HCT116 (cell line): Measurements from ENCODE around the gene ABCA3. TPM values are rescaled to one million over a fixed set of nuclear protein-coding genes. Genes with fewer than 3 reads are reported as not detected.

ENCODE experiments used
- ATAC-seq: fragments of 200-7000 bp; cut with Tn5 transposase; 2 replicates; pipeline ENCODE4 v1.9.1; 2020; ENCODE audit warnings: mild to moderate bottlenecking, moderate library complexity
- BruUV-seq: library from RNA; stranded (reverse); fragments of 400-500 nt; replicated peaks from 2 replicates; lab custom pipeline; 2021; lab: Mats Ljungman, UMichigan
- CTCF ChIA-PET: fragments of 300-600 bp; sonication (Branson Sonifier 250); formaldehyde crosslinking; loops from one replicate; lab custom pipeline; 2021; ENCODE audit warnings: antibody characterized with exemption; lab: Charles Lee
- POLR2A ChIA-PET: fragments of 300-600, 350-600 bp; sonication (Branson Sonifier 250); formaldehyde crosslinking; loops from one replicate; lab custom pipeline; 2021; ENCODE audit warnings: antibody characterized with exemption; lab: Charles Lee
- RAD21 ChIA-PET, 2 experiments: fragments of 300-600 bp; sonication (Branson Sonifier 250); formaldehyde crosslinking; loops; one replicate each; lab custom pipeline; 2023; ENCODE audit warnings: low total read pairs in 2 of 2; ENCODE audit not compliant: uncharacterized antibody in 2 of 2, unreplicated experiment in 2 of 2, low non-redundant PET in 1 of 2; lab: Charles Lee
- DNase-seq: peaks from one replicate; pipeline ENCODE4 v3.0.0-alpha.2; 2010; ENCODE audit warnings: low read depth, low spot score
- H2AFZ ChIP-seq: fragments of 200-600 bp; shearing (Covaris generic), sonication (generic); 2 replicates; pipeline ENCODE4 v1.6.1; 2017; ENCODE audit warnings: low read depth, mixed run types, mixed read lengths, antibody characterized with exemption, low read length; ENCODE audit not compliant: poor library complexity, severe bottlenecking
- H3K27ac ChIP-seq: 2 replicates; pipeline ENCODE4 v1.5.1; 2012; ENCODE audit warnings: low read depth, low read length
- H3K27me3 ChIP-seq: fragments of 200-600 bp; sonication (generic); 2 replicates; pipeline ENCODE4 v1.6.1; 2016; ENCODE audit warnings: mixed run types, low read length, mixed read lengths; ENCODE audit not compliant: insufficient read depth
- H3K36me3 ChIP-seq, 2 experiments: fragments of 200-500 bp in 1 of 2; fragments of 200-600 bp in 1 of 2; sonication (Bioruptor generic) in 1 of 2; sonication (generic) in 1 of 2; 2 replicates each; pipeline versions ENCODE4 v1.5.1 to v1.6.1; 2014 to 2016; ENCODE audit warnings: low read length in 2 of 2, inconsistent platforms in 1 of 2, mixed read lengths in 1 of 2, mixed run types in 1 of 2; ENCODE audit not compliant: insufficient read depth in 2 of 2, control insufficient read depth in 1 of 2
- H3K4me1 ChIP-seq, 2 experiments: fragments of 200-600 bp in 1 of 2; sonication (generic) in 1 of 2; 2 replicates each; pipeline versions ENCODE4 v1.5.1 to v1.6.1; 2012 to 2017; ENCODE audit warnings: low read length in 2 of 2, inconsistent platforms in 1 of 2, mild to moderate bottlenecking in 1 of 2, mixed read lengths in 1 of 2, mixed run types in 1 of 2, moderate library complexity in 1 of 2; ENCODE audit not compliant: insufficient read depth in 2 of 2, control insufficient read depth in 1 of 2
- H3K4me2 ChIP-seq: fragments of 200-600 bp; sonication (generic); 2 replicates; pipeline ENCODE4 v1.6.1; 2017; ENCODE audit warnings: mixed run types, low read length, mixed read lengths
- H3K4me3 ChIP-seq, 2 experiments: fragments of 200-600 bp in 1 of 2; sonication (generic) in 1 of 2; replicated peaks in 1 of 2; 2 replicates each; pipeline ENCODE4 v1.5.1; 2011 to 2016; ENCODE audit warnings: low read length in 2 of 2, control low read depth in 1 of 2, low read depth in 1 of 2, mild to moderate bottlenecking in 1 of 2, mixed read lengths in 1 of 2, mixed run types in 1 of 2
- H3K79me2 ChIP-seq: fragments of 200-600 bp; sonication (generic); 2 replicates; pipeline ENCODE4 v1.6.1; 2017; ENCODE audit warnings: mild to moderate bottlenecking, mixed run types, low read length, moderate library complexity, mixed read lengths; ENCODE audit not compliant: insufficient read depth
- H3K9ac ChIP-seq: fragments of 200-600 bp; sonication (generic); 2 replicates; pipeline ENCODE4 v1.6.1; 2016; ENCODE audit warnings: low read length, mixed read lengths
- H3K9me2 ChIP-seq: fragments of 200-600 bp; sonication (generic), shearing (Covaris generic); 2 replicates; pipeline ENCODE4 v1.6.1; 2017; ENCODE audit warnings: mixed run types, mild to moderate bottlenecking, moderate library complexity; ENCODE audit not compliant: insufficient read depth
- H3K9me3 ChIP-seq, 2 experiments: fragments of 200-500 bp in 1 of 2; fragments of 200-600 bp in 1 of 2; sonication (Bioruptor generic) in 1 of 2; sonication (generic) in 1 of 2; 2 replicates each; pipeline ENCODE4 v1.6.1; 2014 to 2017; ENCODE audit warnings: low read length in 2 of 2, mixed read lengths in 2 of 2, inconsistent platforms in 1 of 2, low read depth in 1 of 2, mild to moderate bottlenecking in 1 of 2, mixed run types in 1 of 2, moderate library complexity in 1 of 2; ENCODE audit not compliant: control insufficient read depth in 1 of 2, insufficient read depth in 1 of 2
- H4K20me1 ChIP-seq: fragments of 200-600 bp; sonication (generic), shearing (Covaris generic); 2 replicates; pipeline ENCODE4 v1.6.1; 2017; ENCODE audit warnings: mixed run types, mild to moderate bottlenecking, moderate library complexity; ENCODE audit not compliant: insufficient read depth
- CBX3 ChIP-seq: IDR thresholded peaks from 2 replicates; pipeline ENCODE4 v1.6.1; 2012; ENCODE audit warnings: low read depth
- CEBPB ChIP-seq: IDR thresholded peaks from 2 replicates; pipeline ENCODE4 v1.6.1; 2012; ENCODE audit warnings: low read depth
- EGR1 ChIP-seq: IDR thresholded peaks from 2 replicates; pipeline ENCODE4 v1.6.1; 2012; ENCODE audit warnings: low read depth
- FOSL1 ChIP-seq: IDR thresholded peaks from 2 replicates; pipeline ENCODE4 v1.6.1; 2012; ENCODE audit warnings: low read depth
- JUND ChIP-seq: IDR thresholded peaks from 2 replicates; pipeline ENCODE4 v1.6.1; 2012
- POLR2A ChIP-seq: IDR thresholded peaks from 2 replicates; pipeline ENCODE4 v1.7.0; 2011; ENCODE audit warnings: borderline replicate concordance; ENCODE audit not compliant: insufficient read depth, insufficient read length; ENCODE audit errors: extremely low read depth
- REST ChIP-seq: IDR thresholded peaks from 2 replicates; pipeline ENCODE4 v1.6.1; 2012; ENCODE audit warnings: low read depth
- SIN3A ChIP-seq: IDR thresholded peaks from 2 replicates; pipeline ENCODE4 v1.6.1; 2012; ENCODE audit warnings: low read depth
- YY1 ChIP-seq: IDR thresholded peaks from 2 replicates; pipeline ENCODE4 v1.6.1; 2011; ENCODE audit warnings: low read length, low read depth, moderate library complexity, mild to moderate bottlenecking; ENCODE audit not compliant: insufficient replicate concordance; ENCODE audit errors: extremely low read depth
- ZBTB33 ChIP-seq: IDR thresholded peaks from 2 replicates; pipeline ENCODE4 v1.6.1; 2011; ENCODE audit warnings: mild to moderate bottlenecking, low read length, moderate library complexity; ENCODE audit not compliant: insufficient replicate concordance; ENCODE audit errors: extremely low read depth
- ZNF274 ChIP-seq: fragments of 200-500 bp; sonication (Bioruptor generic); IDR thresholded peaks from 2 replicates; pipeline ENCODE4 v1.6.1; 2014; ENCODE audit warnings: mild to moderate bottlenecking, low read depth, low read length, inconsistent platforms
- intact Hi-C: fragments of 100-400 bp; cut with micrococcal nuclease; formaldehyde crosslinking; loops from 2 replicates; pipeline ENCODE4 v1.10.0; 2022
- total RNA-seq: library from RNA; stranded (reverse); gene quantifications from one replicate; pipeline ENCODE4 v1.2.1, GENCODE V29; 2021; ENCODE audit not compliant: unreplicated experiment
- TF ChIP-seq, protein P1 (sequence below): IDR thresholded peaks from 2 replicates; pipeline ENCODE4 v1.6.1; 2012

The ABCA3 gene
- total RNA-seq, 1 experiment from 2014 or later: 5.4 TPM

DNA sequence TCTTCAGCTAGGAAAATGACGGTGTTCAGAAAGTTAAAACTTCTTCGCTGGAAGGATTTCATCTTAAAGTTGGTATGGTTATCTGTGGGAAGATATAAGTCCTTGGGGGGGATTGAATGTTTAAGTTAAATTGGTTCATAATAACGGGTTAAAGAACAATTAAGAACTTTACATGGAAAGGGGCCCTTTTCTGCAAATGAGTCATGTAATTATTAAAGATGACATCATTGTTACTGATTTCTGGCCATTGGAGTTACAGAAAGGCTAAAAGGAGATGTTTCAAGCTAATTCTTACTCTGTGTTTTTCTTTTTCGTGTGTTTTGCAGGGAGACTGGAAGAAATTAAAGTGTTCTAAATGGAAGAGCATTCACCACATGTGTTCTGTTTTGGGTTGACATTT is 20.6 kb upstream of the ABCA3 start:
- H3K9me2 ChIP-seq: no peaks in the 10 kb centered on the region
- POLR2A ChIA-PET: no interaction called here
- intact Hi-C loops: no loop called here
- H3K36me3 ChIP-seq: no peaks in the 10 kb centered on the region
- no TSS peak for BruUV-seq
- no peak overlapping the region for H2AFZ ChIP-seq
- H3K4me2 ChIP-seq: no peak overlapping the region
- no peak for DNase-seq
- H4K20me1 ChIP-seq: no peaks in the 10 kb centered on the region
- H3K27ac ChIP-seq: no peak overlapping the region
- no peak overlapping the region for H3K9ac ChIP-seq
- no peak for ATAC-seq
- H3K79me2 ChIP-seq: no peaks in the 10 kb centered on the region
- no peak overlapping the region for H3K4me3 ChIP-seq
- RAD21 ChIA-PET: no interaction called here
- H3K4me1 ChIP-seq: no peaks in the 10 kb centered on the region
- peaks cover 0 to 7% of the 10 kb centered on the region in 2 experiments; a peak in 2 of 4 replicates for H3K9me3 ChIP-seq
- peaks cover 24% of the 10 kb centered on the region for H3K27me3 ChIP-seq
- no peak for TF ChIP-seq CBX3
- no peak for TF ChIP-seq FOSL1
- no peak for TF ChIP-seq ZNF274
- no peak for TF ChIP-seq REST
- TF ChIP-seq YY1: no peak
- TF ChIP-seq POLR2A: no peak
- no peak for TF ChIP-seq SIN3A
- no peak for TF ChIP-seq ZBTB33
- no peak for TF ChIP-seq EGR1
- no peak for TF ChIP-seq CEBPB
- TF ChIP-seq, protein P1, sequence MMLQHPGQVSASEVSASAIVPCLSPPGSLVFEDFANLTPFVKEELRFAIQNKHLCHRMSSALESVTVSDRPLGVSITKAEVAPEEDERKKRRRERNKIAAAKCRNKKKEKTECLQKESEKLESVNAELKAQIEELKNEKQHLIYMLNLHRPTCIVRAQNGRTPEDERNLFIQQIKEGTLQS: no peak
- TF ChIP-seq JUND: no peak
- CTCF ChIA-PET: no interaction called here
